ENCODE data around the gene TPRX1.
A peak's percentile ranks its signal among the peaks of the same experiment; 100 is the strongest.
"Not testable (repeated sequence)": the region's sequence is repeated elsewhere in the genome, so short reads cannot be mapped to it uniquely, and the experiment has no call there.

Gene TPRX1

DNA sequence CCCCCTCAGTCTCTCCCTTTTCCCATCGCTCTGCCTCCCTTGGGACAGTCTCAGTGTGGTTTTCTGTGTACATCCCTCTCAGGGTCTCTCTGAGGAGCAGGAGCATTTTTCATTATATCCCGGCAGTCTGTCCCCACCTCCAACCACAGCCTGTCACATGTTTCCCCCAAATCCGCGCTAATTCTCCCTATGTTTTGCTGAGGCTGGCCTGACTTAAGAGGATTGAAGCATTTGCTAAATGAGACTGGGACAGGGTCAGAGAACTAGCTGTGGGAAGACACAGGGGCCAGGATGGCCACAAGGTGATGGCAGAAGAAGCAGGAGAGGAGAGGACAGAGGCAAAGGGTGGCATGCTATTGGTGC, 5.5 kb downstream of the TPRX1 start:
- DNase-seq, result no peak

- DNase-seq, result no peak
These were observed 6.1 kb downstream of the TPRX1 start for GRCh38 chr19:47797996-47798903.

DNA sequence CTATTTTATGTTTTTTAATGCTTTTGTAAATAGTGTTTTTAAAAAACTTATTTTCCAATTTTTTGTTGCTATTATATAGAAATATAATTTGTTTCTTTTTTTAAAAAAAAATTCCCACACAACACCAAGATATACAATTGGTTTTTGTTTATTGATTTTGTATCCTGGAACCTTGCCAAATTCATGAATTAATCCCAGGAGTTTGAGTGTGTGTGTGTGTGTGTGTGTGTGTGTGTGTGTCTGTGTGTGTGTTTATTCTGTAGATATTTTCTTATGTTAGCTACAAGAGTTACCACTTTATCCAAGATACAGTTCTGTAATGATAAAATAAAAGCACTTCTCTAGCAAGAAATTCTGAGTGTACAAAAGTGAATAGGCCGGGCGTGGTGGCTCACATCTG, 7.6 kb downstream of the TPRX1 start:
- DNase-seq, result no peak

DNA sequence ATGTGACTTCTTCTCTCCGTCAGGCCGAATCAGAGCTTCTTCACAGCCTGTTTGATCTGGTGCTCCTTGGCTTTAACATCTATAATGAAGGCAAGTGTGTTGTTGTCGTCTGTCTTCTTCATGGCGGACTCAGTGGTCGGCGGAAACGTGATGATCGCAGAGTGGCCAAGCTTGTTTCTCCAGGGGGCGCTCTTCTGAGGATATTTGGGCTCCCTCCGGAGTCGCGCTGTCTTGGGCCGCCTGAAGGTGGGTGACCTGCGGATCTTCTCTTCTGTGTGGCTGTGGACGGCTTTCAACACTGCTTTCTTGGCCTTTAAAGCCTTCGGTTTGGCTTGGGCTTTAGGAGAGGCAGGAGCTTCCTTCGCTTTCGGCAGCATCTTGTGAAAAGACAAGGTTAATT, 9.8 kb downstream of the TPRX1 start:
- no peak for DNase-seq

DNA sequence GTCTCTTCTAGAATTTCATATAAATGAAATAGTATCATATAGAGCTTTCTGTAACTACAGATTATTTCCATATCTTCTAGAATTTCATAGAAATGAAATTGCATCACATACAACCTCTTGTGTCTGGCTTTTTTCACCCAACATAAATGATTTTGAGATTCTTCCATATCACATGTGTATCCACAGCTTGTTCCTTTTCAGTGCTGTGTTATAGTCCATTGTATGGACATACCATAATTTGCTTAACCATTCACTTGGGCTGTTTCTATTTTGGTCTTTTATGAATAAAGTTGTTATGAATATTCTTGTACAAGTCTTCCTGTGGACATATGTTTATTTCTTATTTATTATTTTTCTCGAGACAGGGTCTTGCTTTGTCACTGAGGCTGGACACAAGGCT, 11.7 kb downstream of the TPRX1 start:
- DNase-seq, result no peak

DNA sequence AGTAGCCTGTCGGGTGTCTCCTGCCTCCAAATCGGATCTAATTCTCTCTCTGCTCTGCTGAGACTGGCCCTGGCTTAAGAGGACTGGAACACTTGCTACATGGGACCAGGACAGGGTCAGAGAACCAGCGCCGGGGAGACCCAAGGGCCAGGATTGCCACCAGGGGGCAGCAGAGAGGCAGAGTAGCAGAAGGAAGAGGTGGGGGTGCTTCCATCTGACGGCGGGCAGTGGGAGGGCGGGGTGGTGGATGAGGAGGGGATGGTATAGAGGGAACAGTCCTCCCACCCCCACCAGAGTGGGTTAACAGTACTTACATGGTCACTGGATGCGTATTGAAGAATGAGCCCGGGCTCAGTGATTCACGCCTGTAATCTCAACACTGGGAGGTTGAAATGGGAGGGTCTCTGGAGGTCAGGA, 13.9 kb downstream of the TPRX1 start:
- no peak for DNase-seq

- not testable (repeated sequence) for DNase-seq
These were observed 14.5 kb downstream of the TPRX1 start for GRCh38 chr19:47789811-47790210.

DNA sequence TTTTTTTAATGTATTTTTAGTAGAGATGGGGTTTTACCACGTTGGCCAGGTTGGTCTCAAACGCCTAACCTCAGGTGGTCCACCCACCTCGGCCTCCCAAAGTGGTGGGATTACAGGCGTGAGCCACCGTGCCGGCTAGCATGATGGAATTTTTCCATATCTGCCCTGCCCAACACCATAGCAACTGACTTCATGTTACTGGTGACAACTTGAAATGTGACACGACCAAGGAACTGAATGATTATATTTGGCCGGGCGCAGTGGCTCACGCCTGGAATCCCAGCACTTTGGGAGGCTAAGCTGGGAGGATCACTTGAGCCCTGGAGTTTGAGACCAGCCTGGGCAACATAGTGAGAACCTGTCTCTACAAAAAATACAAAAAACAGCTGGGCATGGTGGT, 17.0 kb downstream of the TPRX1 start:
- DNase-seq, result not testable (repeated sequence)

DNA sequence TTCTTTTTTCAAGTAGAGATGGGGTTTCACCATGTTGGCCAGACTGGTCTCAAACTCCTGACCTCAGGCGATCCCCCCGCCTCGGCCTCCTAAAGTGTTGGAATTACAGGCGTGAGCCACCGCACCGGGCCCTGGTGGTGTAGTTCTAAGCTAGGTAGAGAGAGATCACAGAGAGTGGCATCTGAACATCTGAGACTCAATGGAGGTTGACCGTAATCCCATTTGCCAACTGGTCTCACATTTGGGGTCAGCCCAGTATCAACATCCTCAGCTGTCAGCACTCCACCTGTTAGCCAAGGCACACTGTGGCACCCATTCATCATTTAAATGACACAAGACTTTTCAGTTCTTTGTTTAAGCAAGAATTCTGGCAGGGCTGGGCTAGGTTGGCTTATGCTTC, 17.8 kb downstream of the TPRX1 start:
- DNase-seq, result no peak

GRCh38 chr19:47781590-47782262, 22.6 kb downstream of the TPRX1 start:
- no peak for DNase-seq

DNA sequence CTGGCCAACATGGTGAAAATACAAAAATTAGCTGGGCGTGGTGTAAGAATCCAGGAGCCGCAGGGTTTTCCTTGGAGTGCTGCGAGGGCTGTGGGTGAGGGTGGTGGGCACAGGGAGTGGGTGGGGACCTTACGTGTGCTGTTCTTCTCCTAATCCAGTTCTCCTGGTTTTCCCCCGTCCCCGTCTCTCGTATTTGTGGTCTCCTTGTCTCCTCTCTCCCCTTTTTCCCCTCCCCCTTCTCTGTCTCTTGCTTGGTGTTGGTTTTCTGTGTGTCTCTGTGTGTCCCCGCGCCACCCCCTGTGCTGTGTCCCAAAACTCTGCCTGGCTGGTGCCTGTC, 24.2 kb downstream of the TPRX1 start:
- no peak for DNase-seq

GRCh38 chr19:47779524-47780214, 24.7 kb downstream of the TPRX1 start:
- DNase-seq, result no peak

DNA sequence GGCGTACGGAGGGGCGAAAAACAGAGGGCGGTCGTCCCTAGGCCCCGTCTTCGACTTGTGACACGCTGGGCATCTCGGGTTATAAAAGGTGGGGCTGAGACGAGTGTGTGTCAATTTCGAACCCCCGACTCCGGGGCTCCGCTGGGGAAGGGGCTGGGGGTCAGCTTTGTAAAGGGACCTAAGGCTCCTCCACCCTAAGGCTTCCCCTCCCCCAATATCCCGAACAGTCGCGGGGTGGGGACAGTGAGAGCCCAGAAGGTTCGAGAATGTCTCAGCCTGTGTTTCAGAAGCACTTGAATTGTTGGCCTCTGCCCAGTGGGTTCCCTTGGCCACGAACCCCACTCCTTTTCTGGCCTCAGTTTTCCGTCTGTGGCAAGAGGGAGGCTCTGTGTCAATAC, 25.4 kb downstream of the TPRX1 start:
- DNase-seq, result peak; percentile 6

DNA sequence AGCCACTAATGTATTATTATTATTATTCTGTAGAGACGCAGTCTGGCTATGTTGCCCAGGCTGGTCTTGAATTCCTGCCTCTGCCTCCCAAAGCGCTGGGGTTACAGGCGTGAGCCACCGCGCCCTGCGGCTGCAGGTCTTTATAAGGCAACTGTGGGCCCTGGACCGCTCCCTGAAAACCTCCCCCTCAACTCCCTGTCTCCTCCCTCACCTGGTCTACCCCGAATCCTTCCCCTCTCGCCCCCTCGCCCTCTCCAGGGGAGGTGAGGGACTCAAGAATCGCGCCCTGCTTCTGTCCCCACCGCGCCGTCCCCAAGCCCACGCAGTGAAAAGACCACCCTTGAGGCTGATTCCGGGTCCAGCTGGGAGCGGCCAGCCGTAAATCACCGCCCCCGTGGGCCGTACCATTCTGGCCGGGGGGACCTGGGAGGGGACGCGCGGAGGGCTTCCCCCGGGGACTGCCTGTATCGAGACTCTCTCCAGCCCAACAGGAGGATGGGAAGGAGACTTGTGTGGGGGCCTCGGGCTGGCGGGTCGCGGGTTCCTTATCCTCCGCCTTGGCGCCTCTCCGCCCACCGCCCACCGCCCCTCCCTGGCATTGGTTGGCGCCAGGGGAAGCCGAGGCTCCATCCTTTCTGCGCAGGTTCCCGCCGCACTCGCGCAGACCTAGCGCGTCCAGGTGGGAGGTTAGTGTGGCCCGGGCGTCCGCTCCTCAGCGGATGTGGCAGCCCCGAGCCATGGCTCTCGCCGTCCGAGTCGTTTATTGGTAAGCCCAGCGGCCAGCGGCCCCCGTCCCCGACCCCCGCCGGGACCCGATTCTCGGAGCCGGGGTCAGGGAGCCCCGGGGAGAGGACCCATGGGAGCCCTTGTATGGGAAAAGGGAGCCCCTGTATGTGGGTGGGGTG, 26.1 kb downstream of the TPRX1 start, which contains the start of gene SELENOW:
TSS of gene SELENOW (plus strand) at position 655 of the 905 bp plus-strand sequence. CDS start at position 738, 83 bp downstream.
- peak; percentile 73 for DNase-seq

GRCh38 chr19:47777245-47778048, 26.9 kb downstream of the TPRX1 start:
- not testable (repeated sequence) for DNase-seq

DNA sequence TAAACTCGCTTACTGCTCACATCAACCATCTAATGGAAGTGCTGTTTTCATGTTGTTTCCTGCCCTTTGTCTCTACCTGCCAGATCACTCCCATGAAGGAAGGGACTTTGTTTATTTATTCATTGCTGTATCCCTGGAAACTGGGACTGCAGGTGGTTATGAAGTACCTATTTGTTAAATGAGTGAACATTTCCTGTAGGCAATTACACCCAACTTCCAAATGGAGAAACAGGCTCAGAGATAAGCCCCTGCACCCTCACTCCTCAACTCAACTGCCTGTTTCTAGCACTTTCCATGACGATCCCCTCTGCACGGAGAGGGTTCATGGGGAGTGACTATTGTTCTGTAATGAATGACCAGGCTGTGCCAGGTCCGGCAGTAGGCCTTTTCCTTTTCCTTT, 27.8 kb downstream of the TPRX1 start:
- peak; percentile 94 for DNase-seq

GRCh38 chr19:47771291-47771690, 33.1 kb downstream of the TPRX1 start:
- DNase-seq, result not testable (repeated sequence)

GRCh38 chr19:47769534-47769933, 34.8 kb downstream of the TPRX1 start:
- no peak for DNase-seq

GRCh38 chr19:47768604-47769003, 35.7 kb downstream of the TPRX1 start:
- DNase-seq, result no peak

- no peak for DNase-seq
These were observed 37.0 kb downstream of the TPRX1 start for GRCh38 chr19:47767349-47767748.

DNA sequence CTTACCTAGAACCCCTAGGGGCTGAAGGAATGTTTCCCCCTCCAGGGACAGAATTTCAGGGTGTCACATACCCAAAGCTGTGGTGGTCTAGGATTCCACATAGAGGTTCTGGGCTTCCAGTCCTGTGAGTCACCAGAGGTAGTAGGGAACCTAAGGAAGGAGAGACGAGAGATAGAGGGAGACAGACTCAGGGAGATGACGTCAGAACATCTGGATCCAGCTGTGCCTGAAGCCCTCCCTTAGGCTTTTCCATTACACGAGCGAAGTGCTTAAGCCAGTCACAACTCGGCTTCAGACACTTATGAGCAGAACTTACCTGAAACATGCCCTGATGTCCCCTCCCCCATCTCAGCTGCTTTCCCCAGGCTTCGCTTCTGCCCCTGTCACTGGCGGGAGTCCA, 37.7 kb downstream of the TPRX1 start:
- DNase-seq, result no peak

- DNase-seq, result no peak
These were observed 38.1 kb downstream of the TPRX1 start for GRCh38 chr19:47766359-47766620.

All from DMS79 treated with DMSO at 0.1 percent for 48 hours (cell line).